NCI-H748 (cell line): Measurements from ENCODE around the gene SCARB1.

Experiments
- DNase-seq: peaks from one replicate; lab custom pipeline; 2025; ENCODE audit not compliant: unreplicated experiment; lab: John Stamatoyannopoulos, UW

The SCARB1 gene

DNA sequence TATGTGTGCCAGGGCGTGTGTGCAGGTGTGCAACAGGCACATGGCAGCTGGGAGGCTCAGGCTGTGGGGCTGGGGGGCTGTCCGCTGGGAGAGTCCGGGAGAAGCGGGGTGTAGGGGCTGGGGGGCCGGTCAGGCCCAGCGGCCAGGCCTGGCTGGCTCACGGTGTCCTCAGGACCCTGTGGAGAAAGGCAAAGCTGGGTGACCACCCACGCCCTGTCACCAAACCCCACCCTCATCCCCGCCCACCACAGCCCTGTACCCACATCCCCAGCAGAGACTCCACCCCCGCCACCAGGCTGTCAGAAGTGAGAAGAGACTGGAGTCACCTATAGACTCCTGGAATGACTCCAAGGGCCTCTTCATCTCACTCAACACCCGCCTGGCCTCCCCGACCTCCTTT lies 85.3 kb downstream of the SCARB1 start:
- DNase-seq: no peak

DNA sequence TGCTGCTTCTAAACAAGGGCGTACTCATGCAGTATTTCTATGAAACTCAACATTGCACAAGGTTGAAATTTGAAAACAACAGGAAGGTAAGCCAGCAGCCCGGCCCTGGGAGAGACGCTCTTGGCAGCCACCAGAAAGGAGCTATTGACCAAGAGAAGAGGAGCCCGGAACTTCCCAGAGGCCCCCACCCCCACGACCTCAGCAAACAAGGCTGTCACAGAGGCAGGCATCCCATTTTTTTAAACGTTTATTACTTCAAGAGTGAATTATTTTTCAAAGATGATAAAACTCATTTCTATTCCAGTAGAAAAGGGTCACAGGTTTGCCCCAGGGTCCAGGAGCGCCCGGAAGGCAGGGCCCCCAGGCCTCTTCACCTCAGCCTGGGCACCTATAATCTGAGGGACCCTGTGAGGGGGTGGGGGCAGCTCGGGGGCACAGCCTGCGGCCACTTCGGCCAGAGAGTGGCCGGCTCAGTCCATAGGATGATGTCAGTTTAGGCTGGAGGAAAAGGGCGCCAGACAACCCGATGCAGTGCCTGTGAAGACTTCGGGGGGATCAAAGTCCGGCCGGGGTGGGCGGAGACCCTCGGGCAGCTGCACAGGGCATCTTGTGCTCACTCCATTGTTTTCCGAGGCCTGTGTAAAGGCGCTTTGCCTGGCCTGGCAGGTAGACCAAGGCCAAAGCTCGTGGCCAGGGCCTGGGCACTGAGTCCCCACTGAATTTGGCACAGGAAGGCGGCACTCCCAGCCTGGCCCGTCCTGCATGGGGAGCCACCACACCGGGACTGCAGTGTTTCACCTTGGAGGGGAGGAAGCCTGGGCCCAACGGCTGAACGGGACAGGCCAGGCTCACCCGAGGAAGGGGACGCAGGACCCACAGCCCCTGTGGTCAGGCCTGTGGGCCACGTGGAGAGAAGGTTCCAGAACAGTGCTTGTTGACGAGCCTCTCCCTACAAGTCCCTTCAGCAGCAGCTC lies 86.0 kb downstream of the SCARB1 start:
- no peak for DNase-seq

DNA sequence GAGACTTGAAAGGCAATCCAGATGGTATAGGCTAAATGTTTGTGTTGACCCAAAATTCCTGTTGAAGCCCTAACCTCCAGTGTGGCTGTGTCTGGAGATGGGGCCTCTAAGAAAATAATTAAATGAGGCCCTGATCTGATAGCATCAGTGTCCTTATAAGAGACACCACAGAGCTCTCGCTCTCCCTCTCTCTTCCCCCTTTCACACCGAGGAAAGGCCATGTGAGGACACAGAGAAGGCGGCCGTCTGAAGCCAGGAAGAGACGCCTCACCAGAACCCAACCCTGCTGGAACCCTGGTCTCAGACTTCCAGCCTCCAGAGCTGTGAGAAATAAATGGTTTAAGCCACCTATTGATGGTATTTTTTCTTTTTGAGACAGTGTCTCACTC lies 87.5 kb downstream of the SCARB1 start:
- no peak for DNase-seq

DNA sequence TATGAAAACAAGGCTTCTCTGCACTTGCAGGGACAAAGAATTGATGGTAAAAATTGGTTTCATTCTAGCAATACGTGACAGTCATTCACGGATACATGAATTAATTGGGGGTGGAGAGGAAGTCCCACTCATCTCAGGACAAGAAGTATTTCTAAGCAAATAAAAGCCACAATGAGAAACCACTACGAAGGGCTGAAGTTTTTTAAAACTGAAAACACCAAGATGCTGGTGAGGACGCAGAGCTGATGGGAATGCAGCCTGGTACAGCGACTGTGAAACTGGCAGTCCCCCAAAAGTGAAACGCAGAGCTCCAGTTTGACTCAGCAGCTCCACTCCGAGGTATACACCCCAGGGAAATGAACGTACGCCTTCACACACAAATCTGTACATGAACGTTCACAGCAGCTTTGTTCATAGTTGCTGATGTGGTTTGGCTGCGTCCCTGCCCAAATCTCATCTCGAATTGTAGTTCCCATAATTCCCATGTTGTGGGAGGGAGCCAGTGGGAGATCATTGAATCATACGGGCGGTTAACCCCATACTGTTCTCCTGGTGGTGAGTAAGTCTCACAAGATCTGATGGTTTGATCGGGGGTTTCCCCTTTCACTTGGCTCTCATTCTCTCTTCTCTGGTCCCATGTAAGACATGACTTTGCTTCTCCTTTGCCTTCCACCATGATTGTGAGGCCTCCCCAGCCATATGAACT lies 89.0 kb downstream of the SCARB1 start:
- no peak for DNase-seq

DNA sequence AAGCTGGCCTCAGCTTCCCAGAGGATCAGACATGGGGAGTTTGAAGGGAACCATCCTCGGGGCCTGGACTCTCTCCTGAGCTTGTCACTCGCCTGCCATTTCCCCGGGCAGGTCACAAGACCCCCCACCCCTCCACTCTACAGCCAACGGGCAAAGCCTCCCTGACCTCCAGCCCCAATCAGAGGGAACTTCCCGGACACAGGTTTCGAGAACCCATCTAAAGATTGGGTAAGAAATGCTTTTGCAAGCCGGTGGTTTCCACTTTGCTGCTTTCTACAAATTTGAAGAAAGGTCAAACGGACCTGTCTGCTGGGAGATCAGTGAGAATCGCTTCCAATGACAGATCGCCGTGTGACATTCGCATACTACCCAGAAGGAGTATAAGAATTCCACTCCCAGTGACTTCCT lies 89.6 kb downstream of the SCARB1 start:
- no peak for DNase-seq

DNA sequence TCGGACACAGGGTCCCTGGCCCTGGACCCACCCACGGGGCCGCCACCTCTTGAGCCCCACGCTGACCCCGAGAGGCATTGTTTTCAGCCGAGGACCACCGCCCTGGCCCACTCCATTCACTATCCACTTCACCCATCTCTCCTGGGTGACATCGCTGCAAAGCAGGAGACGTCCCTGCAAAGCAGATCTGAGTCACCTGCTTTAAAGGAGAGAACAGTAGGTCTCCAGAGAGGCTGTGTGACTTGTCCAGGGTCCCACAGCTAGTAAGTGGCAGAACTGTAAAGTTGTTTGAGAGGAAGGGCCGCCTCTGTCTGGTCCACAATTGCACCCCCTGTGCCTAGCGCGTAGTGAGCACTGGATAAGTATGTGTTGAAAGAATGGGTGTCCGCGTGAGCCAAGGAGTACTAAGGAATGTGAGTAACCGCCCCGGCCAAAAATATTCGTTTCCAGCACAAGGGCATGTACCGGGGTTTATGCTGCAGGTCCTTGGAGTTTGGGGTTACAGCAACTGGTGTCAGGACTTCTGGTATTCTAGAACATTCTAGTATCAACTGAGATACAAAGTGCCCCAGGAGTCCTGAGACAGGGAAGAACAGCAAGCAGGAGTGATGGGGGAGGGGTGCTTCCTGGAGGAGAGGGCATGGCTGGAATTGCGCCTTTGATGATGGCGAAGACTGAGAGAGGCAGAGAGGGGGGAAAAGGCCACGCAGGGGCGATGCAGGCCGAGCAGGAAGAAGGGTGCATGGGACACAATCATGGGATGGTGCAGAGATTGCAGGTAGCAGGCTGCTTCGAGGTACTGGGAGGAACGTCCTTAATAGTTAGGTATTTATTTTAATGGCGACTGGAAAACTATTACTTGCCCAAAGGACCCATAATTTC lies 91.1 kb downstream of the SCARB1 start:
- DNase-seq: no peak

DNA sequence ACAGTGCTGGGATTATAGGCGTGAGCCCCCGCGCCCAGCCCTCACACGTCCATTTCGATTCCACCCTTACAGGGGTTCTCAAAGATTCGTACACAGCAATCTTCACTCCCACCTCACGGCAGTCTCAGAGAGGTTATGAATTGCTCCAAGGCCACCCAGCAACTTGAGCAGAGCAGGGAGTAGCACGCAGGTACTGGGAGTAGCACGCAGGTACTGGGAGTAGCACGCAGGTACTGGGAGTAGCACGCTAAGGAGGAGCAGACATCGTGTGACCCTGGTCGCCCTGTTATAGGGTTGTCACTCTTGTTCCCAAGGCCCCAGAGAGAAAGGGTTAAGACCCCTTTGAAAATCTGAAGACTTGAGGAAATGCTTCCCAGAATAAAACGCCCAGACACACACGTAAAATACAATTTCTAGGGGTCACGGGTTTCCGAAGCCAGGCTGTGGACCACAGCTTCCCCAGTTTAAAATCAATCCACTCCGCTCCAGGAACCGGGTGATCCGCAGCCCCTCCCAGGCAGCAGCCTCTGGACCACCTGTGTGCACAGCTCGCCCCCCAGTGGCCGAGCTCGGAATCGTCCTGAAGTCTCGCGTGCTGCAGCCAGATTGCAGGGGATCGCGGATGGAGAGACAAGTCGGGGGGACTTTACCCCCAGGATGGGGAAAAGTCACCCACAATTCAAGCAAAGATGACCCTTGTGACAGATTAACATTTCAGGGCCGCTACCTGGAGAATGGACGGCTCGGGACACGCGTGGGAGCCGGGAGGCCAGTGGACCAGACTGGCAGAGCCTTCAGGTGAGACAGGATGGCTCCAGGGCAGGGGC lies 92.0 kb downstream of the SCARB1 start:
- DNase-seq: peak; percentile 75

DNA sequence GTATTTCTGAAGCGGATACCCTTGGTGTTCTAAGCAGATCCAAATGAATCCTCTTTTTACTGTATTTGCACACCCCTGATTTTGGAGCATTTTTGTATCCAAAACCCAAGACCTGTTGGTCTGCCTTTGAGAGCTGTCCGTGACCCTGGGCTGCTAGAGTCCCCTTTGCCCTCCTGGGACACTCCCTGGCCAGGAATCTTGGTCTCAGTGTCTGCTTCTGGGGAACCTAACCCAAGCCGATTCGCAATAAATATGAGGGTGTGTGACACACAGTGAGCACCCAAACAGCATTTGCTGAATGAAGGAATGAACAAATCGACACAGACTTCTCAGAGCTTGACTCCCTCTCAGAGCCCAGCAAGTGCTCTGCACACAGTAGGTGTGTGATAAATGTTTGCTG lies 92.9 kb downstream of the SCARB1 start:
- no peak for DNase-seq

DNA sequence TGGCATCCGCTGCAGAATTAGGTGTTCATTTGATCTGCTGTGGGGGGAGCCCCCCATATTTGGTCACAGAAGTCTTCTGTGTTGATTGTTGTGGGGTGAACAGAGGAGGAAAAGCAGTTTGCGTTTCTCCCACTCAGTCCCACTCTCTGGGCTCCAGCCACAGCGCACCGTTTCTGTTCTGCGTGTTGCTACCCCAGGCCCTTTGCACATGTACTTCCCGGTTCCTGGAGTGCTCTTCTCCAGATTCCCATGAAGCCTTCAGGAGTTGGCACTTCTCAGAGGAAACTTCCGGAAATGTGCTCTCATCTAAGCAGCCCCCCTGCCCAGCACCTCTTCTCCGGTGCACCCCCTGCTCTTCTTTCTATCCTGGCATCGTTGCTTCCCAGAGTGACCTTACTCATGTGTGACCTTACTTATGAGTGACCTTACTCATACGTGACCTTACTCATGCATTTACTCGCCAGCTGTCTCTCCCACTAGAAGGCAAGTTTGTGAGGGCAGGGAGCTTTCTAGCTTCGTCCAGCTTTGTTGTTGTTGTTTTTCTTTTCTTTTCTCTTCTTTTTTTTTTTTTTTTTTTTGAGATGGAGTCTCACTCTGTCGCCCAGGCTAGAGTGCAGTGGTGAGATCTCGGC lies 93.7 kb downstream of the SCARB1 start:
- DNase-seq: no peak

DNA sequence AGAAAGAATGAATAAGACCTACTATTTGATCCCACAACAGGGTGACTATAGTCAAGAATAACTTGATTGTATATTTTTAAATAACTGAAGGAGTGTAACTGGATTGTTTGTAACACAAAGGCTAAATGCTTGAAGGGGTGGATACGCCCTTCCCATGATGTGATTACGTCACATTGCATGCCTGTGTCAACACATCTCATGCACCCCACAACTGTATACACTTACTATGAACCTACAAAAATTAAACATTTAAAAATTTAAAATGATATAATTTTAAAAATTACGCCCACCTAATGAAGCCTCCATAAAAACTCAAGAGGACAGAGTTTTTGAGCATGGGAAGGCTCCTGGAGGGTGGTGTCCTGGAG lies 94.5 kb downstream of the SCARB1 start:
- no peak for DNase-seq

DNA sequence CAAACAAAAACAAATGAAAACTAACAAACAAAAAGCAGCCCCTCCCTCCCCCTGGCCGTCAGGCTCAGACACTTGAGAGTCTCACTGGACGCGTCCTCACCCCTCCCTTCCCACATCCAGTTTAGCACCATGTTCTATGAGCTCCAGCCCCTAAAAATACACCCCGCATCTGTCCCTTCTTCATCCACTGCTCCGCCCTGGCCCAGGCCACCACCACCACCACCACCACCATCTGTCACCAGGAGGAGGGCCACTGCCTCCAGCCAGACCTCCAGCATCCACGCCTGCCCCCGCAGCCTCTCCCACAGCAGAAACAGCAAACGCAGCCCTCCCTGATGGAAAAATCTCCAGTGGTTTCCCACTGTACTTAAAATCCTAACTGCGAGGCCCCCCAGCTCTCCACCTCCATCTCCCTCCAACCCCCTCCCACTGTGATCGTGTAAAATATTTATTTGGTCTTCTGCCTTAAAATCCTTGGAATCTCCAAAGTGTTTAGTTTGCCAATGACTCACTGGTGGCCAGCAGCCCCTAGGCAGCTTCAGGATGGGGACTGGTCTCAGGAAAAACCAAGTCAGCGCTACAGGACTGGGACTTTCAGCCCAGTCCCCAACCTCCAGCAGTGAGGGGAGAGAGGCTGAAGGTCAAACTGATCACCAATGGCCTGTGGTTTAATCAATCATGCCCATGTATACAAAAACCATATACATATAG lies 95.1 kb downstream of the SCARB1 start:
- no peak for DNase-seq

DNA sequence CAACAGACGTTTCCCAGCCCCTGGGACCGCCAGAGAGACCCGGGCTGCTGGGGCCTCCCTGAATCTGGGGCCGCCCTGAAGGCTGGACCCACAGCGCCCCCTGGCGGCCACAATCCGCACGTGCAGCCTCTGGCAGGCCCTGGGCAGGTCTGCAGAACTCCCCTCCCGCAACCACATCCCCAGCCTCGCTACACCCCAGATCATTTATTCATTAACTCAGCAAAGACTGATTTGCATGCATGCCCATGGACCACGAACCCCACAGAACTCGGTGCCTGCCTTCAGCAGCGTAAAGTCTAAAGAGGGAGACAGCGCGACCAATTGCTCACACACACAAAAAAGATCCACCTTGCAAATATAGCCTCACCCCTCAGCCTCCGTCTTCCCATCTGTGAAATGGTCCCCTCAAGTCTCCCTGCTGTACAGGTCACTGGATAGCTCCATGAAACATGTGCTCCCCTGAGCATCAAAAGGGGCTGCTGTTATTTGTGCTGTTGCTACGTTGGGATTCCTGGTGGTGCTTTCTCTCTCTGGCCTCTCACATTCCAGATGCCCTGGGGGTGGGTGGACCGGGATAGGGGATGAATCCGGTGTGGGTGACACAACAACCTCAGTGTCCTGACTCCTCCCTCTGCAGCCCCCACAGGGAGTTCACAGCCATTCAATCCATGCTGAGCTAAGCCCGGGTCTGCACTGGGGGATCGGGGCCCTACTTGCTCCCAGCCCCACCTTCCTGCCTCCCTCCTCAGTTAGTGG lies 96.4 kb downstream of the SCARB1 start:
- peak; percentile 59 for DNase-seq

DNA sequence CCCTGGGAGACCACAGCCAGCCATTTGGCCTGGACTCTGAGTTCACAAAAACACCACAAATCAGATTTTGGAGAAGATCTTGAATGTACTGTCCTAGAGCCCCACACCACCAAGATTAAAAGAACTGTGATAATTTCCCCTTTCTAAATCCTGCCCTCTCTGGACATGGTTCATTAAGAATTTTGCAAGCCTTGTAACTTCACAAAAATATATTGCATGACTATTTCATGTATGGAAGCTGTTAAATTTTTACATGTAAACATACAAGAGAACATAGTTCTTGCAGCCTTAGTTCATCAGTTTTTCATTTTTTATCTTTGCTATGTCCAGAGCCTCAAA lies 97.0 kb downstream of the SCARB1 start:
- DNase-seq: no peak

DNA sequence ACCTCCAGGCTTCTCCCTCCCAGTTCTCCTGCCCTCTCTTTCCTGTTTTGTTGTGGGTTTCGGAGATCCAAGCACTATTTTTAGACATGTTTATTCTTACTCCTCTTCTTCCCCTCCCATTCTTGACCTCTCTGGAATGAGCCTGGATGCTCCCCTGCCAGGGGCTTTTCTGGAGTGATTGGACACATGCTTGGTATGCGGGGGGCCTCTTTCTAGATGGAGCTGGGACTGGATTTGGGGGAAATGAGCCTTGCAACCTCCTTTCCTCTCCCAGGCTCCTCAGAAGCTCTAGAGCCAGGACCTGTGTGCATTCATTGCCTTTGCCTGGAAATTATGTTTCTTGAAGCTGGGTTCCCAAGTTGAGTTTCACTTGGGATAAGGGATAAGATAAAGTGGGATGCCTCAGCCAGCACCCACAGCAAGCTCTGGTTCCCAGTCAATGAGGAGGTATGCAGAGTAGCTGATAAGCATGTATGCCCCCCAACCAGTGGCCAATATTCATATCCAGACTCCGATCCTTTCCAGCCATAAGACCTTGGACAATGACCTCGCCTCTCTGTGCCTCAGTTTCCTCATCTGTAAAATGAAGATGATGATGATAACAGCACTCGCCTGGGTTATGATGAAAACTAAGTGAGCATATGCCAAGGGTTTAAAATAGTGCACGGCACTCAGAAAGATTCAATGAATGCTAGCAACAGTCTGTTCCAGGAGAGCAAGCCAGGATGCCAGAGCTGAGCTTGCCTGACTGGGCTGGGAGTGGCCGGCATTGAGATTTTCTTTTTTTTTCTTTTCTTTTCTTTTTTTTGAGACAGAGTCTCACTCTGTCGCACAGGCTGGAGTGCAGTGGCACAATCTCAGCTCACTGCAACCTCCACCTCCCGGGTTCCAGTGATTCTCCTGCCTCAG lies 97.8 kb downstream of the SCARB1 start:
- DNase-seq: no peak

DNA sequence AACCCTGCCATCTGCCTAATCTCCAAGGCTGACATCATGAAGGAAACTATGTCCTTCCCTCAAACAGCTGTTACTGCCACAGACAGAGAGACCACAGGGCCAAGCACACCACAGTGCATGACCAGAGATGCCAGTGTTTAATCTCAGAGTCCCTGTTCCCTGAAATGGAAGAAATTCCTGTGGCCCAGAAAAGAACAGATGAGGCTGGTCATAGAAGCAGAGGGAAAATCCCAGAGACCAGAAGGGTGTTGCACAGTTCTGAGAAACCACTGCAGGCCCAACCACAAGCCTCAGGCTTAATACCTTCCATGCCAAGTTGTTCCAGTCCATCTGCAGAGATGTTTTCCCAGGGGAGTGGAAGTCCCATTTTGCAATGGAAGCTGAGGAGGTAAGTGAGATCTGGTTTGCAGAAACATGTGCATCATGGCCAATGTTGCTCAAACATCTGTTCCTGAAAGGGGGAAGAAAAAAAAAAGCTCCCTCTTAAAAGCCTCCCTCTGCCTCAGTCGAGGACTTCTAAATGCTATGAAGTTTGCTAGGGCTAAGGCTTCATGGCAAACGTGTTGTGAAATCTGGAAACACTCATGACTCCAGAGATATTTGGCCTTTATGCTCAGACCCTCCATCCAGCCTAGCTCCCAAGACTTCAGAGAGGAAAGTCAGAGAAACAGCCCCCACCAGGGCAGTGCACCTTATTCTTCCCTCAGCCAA lies 98.6 kb downstream of the SCARB1 start:
- no peak for DNase-seq

DNA sequence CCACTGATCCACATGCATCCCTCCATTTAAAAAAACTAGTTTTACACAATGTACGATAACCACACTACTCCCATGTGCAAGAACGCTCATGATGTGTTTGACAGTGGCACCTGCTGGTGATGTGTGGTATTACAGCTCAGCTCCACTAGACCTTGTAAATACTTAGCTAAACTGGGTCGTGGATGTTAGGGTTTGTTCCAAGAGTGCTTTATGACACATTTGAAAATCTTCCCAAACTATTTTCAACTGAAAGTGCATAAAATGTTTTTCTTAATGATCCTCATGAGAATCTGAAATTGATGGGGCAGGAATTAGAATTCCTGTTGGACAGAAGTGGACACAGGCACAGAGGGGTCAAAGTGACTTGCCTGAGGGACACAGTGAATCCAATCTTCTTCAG lies 99.2 kb downstream of the SCARB1 start:
- peak; percentile 51 for DNase-seq

DNA sequence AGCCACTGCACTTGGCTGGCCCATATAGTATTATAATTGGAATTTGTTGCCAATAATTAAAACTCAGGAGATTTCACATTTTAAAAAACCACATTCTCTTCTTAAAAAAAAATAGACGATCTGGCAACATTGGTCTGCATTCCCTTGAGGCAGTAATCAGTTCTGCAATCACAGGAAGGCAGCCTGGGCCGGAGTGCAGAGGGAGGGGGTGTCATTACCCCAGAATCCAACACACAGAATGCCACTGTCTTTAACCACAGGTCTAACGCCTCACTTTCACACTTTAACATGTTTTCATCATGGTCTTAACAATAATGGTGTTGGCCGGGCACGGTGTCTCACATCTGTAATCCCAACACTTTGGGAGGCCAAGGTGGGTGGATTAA lies 100.1 kb downstream of the SCARB1 start:
- no peak for DNase-seq
